SU-DHL-6 (cell line): Measurements from ENCODE around the gene NEK11.

Experiments used
- H2AFZ ChIP-seq: fragments of 200-600 bp; sonication (generic); 2 replicates; pipeline ENCODE4 v1.6.1; 2014; ENCODE audit warnings: low read depth, mild to moderate bottlenecking, moderate library complexity, mixed read lengths, antibody characterized with exemption, low read length; ENCODE audit not compliant: severe bottlenecking
- H3F3A ChIP-seq: fragments of 200-600 bp; shearing (Covaris generic); 2 replicates; pipeline ENCODE4 v1.6.0; 2016; ENCODE audit warnings: antibody characterized with exemption, mild to moderate bottlenecking; ENCODE audit not compliant: insufficient read depth
- H3K27ac ChIP-seq: fragments of 200-600 bp; sonication (generic); 2 replicates; pipeline ENCODE4 v1.5.1; 2016; ENCODE audit warnings: low read depth, mild to moderate bottlenecking, low read length, moderate library complexity, mixed read lengths
- H3K27me3 ChIP-seq: fragments of 200-600 bp; sonication (generic), shearing (Covaris generic); 2 replicates; pipeline ENCODE4 v1.6.0; 2014; ENCODE audit warnings: mild to moderate bottlenecking, low read length
- H3K36me3 ChIP-seq: fragments of 200-600 bp; sonication (generic); 2 replicates; pipeline ENCODE4 v1.6.1; 2014; ENCODE audit warnings: mild to moderate bottlenecking, low read length, mixed read lengths
- H3K4me2 ChIP-seq: fragments of 300-600, 200-600 bp; shearing (Covaris generic), sonication (generic); 2 replicates; pipeline ENCODE4 v1.6.0; 2014; ENCODE audit warnings: low read length, low read depth, mild to moderate bottlenecking; ENCODE audit not compliant: poor library complexity, severe bottlenecking
- H3K4me3 ChIP-seq: fragments of 200-600 bp; sonication (generic); 2 replicates; pipeline ENCODE4 v1.5.1; 2014; ENCODE audit warnings: antibody characterized with exemption, low read length, mild to moderate bottlenecking, mixed read lengths; ENCODE audit not compliant: insufficient read depth, poor library complexity, severe bottlenecking
- H3K79me2 ChIP-seq: fragments of 200-600 bp; sonication (generic); 2 replicates; pipeline ENCODE4 v1.6.1; 2014; ENCODE audit warnings: mild to moderate bottlenecking, low read length, moderate library complexity; ENCODE audit not compliant: insufficient read depth
- H3K9ac ChIP-seq: fragments of 200-600 bp; sonication (generic); 2 replicates; pipeline ENCODE4 v1.7.0; 2014; ENCODE audit warnings: mild to moderate bottlenecking, low read length
- H3K9me2 ChIP-seq: fragments of 200-600 bp; sonication (generic); replicated peaks from 2 replicates; pipeline ENCODE4 v1.6.1; 2014; ENCODE audit warnings: low read length; ENCODE audit not compliant: insufficient read depth
- H3K9me3 ChIP-seq: fragments of 200-600 bp; sonication (generic); 2 replicates; pipeline ENCODE4 v1.6.1; 2014; ENCODE audit warnings: low read length, mixed read lengths; ENCODE audit not compliant: insufficient read depth
- H4K20me1 ChIP-seq: fragments of 200-600 bp; sonication (generic); 2 replicates; pipeline ENCODE4 v1.6.1; 2014; ENCODE audit warnings: low read depth, mild to moderate bottlenecking, antibody characterized with exemption, low read length, moderate library complexity, mixed read lengths
- CTCF ChIP-seq: fragments of 200-600 bp; sonication (generic); IDR thresholded peaks from one replicate; pipeline ENCODE4 v1.5.1; 2017; ENCODE audit warnings: antibody characterized with exemption, mild to moderate bottlenecking, low read length, moderate library complexity; ENCODE audit not compliant: insufficient read depth, poor library complexity, severe bottlenecking
- EZH2phosphoT487 ChIP-seq: fragments of 200-600 bp; sonication (generic), shearing (Covaris generic); conservative IDR thresholded peaks from 2 replicates; pipeline ENCODE4 v1.6.1; 2018; ENCODE audit warnings: mild to moderate bottlenecking, antibody characterized with exemption, low read length, moderate library complexity, mixed read lengths

Gene NEK11

GRCh38 chr3:131174752-131175151, 148.1 kb downstream of the NEK11 start:
- no peak overlapping the region for H3K9ac ChIP-seq
- H3K9me2 ChIP-seq = no peaks in the 10 kb centered on the region
- H2AFZ ChIP-seq = no peak overlapping the region
- no peaks in the 10 kb centered on the region for H4K20me1 ChIP-seq
- no peak overlapping the region for H3K4me2 ChIP-seq
- H3K36me3 ChIP-seq = no peaks in the 10 kb centered on the region
- no peaks in the 10 kb centered on the region for H3F3A ChIP-seq
- H3K27ac ChIP-seq = no peak overlapping the region
- H3K27me3 ChIP-seq = no peaks in the 10 kb centered on the region
- no peaks in the 10 kb centered on the region for H3K9me3 ChIP-seq
- no peak overlapping the region for H3K4me3 ChIP-seq
- no peaks in the 10 kb centered on the region for H3K79me2 ChIP-seq
- TF ChIP-seq CTCF (no peak), EZH2phosphoT487 (no peak)

GRCh38 chr3:131178710-131179375, 152.2 kb downstream of the NEK11 start:
- TF ChIP-seq CTCF (no peak), EZH2phosphoT487 (no peak)
- Histone ChIP-seq H2AFZ (no peak overlapping the region), H3K36me3 (no peaks in the 10 kb centered on the region), H3K4me2 (no peak overlapping the region), H3F3A (no peaks in the 10 kb centered on the region), H3K27me3 (no peaks in the 10 kb centered on the region), H3K9me2 (no peaks in the 10 kb centered on the region), H3K79me2 (no peaks in the 10 kb centered on the region), H3K4me3 (no peak overlapping the region), H3K27ac (no peak overlapping the region), H3K9ac (no peak overlapping the region), H4K20me1 (no peaks in the 10 kb centered on the region), H3K9me3 (no peaks in the 10 kb centered on the region)

GRCh38 chr3:131192701-131193100, 166.0 kb downstream of the NEK11 start:
- H3K9me3 ChIP-seq = no peaks in the 10 kb centered on the region
- TF ChIP-seq CTCF (no peak), EZH2phosphoT487 (no peak)
- no peak overlapping the region for H3K27ac ChIP-seq
- H3K79me2 ChIP-seq = no peaks in the 10 kb centered on the region
- H3K27me3 ChIP-seq = no peaks in the 10 kb centered on the region
- H3K36me3 ChIP-seq = no peaks in the 10 kb centered on the region
- H4K20me1 ChIP-seq = no peaks in the 10 kb centered on the region
- no peaks in the 10 kb centered on the region for H3F3A ChIP-seq
- H3K4me3 ChIP-seq = no peak overlapping the region
- H3K9ac ChIP-seq = no peak overlapping the region
- no peaks in the 10 kb centered on the region for H3K9me2 ChIP-seq
- H3K4me2 ChIP-seq = no peak overlapping the region
- H2AFZ ChIP-seq = no peak overlapping the region
